Skin epidermis (tissue), 12 donors: ENCODE results near the gene WWC1.
"Not testable (repeated sequence)": the region's sequence is repeated elsewhere in the genome, so short reads cannot be mapped to it uniquely, and the experiment has no call there.

Experiments
- H3K27ac ChIP-seq, 21 experiments: fragments of 200-600 bp; sonication (generic) in 11 of 21; one replicate each; pipeline ENCODE4 v1.5.0; 2020; ENCODE audit warnings: mild to moderate bottlenecking in 3 of 21, inconsistent platforms in 2 of 21, moderate library complexity in 2 of 21
- H3K4me3 ChIP-seq, 7 experiments: fragments of 200-600 bp; sonication (generic) in 2 of 7; one replicate each; pipeline ENCODE4 v1.5.0; 2020; ENCODE audit warnings: inconsistent platforms in 2 of 7, mild to moderate bottlenecking in 2 of 7, moderate library complexity in 1 of 7

Gene WWC1

DNA sequence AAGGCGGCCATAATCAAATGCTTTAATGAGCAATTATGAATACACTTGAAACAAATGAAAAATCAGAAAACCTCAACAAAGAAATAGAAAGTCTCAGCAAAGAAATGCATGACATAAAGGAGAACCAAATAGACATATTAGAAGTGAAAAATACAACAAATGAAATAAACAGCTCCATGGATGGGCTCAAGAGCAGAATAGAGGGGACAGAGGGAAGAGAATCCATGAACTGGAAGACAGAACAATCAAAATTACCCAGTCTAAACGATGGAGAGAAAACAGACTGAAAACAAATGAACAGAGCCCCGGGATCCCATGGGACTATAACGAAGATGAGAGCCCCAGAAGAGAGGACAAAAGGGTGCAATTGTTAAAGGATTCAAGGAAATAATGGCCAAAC is 6.6 kb upstream of the WWC1 start:
- Histone ChIP-seq H3K27ac (no peak overlapping the region), H3K4me3 (no peak overlapping the region)

DNA sequence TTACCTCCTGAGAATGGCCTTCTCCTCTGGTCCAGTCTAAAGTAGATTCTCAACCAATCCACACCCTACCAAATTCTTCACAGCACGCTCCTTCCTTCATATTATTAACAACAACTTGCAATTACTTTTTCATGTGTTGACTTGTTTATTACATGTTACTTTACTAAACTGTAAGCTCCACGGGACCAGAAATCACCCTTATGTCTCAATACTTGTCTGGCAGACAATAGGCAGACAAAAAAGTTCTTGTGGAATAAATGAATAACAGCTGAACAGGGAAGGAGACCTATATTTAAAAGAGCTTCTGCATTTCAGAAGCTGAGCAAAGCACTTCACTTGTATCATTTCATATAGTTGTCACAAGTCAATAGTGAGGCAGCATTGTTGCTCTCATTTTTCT is 5.7 kb upstream of the WWC1 start:
- H3K4me3 ChIP-seq: no peak overlapping the region

DNA sequence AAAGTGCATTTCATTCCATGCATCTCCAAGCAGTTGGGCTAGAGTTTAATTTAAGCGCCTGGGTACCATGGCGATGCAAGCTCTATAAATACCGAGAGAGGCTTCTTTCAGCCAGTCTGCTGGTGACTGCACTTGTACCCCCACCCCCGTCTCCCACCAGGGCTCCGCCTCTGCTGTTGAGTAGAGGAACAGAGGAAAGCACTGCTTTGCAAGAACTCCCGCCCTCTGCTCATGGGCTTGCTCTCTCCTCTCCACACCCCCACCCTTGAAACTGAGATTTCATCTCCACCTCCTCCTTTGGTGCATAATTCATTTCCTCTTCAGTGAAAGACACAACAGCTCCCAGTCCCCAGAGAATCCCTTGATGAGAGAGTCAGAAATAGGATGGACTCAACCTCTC is 5.1 kb upstream of the WWC1 start:
- Histone ChIP-seq H3K27ac (no peak overlapping the region), H3K4me3 (no peak overlapping the region)

More for the DNA sequence above, 5.7 kb upstream of the WWC1 start:
- no peak overlapping the region for H3K27ac ChIP-seq

DNA sequence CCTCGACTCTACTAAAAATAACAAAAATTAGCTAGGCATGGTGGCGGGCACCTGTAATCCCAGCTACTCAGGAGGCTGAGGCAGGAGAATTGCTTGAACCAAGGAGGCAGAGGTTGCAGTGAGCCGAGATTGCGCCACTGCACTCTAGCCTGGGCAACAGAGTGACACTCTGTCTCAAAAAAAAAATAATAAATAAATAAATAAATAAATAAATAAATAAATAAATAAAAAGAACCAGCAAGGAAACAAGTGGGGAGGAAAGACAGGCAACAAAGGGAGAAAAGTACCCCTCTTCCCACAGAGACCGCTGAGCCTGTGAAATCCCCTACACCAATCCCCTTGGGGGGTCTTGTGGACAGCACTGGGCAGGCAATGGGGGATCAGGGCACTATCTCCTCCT is 4.6 kb upstream of the WWC1 start:
- H3K27ac ChIP-seq, H3K4me3 ChIP-seq: not testable (repeated sequence)

DNA sequence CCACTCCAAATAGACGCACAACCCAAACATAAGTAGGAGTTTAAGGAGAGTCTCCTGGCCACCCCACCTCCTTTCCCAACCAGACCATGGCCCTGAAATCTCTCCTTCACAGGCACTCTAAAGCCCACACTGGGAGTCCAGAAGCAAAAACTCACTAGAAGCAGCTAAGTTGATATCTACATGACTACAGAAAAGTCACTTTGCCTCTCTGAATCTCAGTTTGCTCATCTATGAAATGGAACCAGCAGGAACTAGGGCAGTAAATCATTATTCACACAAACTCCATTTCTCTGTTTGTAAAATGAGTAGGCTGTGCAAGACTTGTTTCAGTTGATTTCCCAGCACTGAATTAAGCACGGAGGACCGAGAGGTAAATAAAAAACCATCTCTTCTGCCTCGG is 4.1 kb upstream of the WWC1 start:
- Histone ChIP-seq H3K27ac (no peak overlapping the region), H3K4me3 (no peak overlapping the region)

DNA sequence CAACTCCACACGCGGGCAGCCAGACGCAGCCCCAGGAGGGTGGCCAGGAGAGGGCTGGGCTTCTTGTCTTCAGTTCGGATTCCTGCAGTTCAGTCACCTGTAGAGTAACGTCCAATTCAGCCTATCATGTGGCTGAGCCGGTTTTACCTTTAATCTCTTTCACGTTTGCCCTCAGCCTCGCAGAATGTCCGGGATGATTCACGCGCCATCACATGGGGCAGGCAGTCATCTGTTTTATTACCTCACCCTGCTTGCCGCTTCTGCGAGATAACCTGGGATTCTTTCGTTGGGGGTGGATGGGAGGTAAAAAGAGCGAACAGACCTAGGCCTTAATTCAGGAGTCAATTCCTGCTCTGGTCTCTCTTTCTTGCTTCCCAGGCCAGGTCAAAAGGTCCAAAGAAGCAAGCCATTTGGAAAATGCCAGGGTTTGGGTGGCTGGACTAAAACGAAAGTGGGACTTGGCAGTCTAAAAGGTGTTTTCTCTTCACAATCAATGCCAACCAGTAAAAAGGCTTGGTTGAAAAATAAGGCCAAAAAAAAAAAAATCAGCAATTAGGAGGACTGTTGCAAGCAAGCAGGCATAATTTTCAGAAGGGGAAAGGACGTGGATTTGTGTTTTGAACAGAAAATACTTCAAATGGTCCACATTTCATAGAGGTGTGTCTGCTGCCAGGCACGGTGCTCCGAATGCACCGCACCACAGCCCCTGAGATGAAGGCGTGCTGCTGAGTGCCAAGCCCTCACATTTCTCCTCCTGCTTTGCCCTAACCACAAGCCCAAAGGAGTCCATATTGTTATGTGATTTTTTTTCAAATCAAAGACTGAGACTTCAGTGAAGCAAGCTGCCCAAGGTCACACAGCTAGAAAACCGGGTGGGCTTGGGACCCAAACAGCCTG is 2.8 kb upstream of the WWC1 start:
- H3K4me3 ChIP-seq: peak overlapping the region in 2 of 7 experiments; percentile 8 to 26
- H3K27ac ChIP-seq: peak overlapping the region in 14 of 21 experiments; percentile 14 to 67 (median 42)

DNA sequence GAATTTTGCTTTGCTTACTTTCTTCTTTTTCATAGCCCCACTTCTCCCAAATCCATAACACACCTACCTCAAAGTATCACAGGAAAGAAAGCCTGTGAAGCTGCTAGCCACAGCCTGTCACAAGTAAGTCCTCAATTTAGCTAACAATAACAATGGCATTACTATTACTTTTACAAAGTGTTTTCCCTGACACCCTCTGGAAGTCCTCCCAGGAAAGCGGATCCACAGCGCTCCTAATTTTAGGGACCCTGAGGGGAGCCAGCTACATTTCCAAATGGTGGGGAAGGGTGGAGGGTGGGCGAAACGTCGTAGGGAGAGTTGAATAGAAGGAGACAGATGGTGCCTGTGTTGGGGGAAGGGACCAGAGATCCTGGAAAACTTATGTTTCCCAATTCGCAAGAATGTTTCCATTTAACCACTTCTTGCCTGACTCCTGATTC is 523 bp upstream of the WWC1 start:
- Histone ChIP-seq H3K27ac (peak overlapping the region in 5 of 21 experiments; percentile 21 to 73 (median 36)), H3K4me3 (peak overlapping the region in 6 of 7 experiments; percentile 52 to 66 (median 60))

DNA sequence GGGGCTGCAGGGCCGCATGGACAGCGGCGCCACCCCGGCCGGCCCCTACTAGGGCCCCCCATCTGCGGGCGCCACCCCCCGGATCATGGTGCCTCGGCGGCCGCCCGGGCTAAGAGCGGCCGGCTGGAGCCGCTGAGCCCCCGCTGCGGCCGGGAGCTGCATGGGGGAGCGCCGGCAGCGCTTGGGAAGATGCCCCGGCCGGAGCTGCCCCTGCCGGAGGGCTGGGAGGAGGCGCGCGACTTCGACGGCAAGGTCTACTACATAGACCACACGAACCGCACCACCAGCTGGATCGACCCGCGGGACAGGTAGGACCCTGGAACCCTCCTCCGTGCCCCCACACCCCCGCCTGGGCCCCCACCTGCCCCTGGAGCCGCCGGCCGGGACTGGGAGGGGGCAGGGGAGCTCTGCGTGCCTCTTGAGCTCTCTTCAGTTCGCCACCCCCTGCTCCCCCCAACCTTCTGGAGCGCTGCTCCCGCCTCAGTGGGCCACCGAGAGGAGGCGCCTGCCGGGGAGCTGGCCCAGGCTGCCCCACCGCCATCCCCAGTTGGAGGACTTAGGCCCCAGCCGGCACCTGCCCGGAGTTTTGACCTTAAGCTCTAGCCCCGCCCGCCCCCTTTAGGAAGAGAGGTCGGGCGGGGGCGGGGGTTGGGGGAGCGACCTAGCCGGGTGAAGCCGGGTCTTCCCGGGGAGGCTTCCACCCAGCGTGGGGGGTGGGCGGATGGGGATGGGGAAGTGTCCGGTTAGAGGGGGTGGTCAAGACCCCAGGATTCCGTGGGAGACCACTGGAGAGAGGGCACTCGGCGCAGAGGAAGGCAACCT is 730 bp downstream of the WWC1 start:
- peak overlapping the region in 17 of 21 experiments; percentile 7 to 80 (median 58) for H3K27ac ChIP-seq
- H3K4me3 ChIP-seq: peak overlapping the region; percentile 32 to 66 (median 56)

DNA sequence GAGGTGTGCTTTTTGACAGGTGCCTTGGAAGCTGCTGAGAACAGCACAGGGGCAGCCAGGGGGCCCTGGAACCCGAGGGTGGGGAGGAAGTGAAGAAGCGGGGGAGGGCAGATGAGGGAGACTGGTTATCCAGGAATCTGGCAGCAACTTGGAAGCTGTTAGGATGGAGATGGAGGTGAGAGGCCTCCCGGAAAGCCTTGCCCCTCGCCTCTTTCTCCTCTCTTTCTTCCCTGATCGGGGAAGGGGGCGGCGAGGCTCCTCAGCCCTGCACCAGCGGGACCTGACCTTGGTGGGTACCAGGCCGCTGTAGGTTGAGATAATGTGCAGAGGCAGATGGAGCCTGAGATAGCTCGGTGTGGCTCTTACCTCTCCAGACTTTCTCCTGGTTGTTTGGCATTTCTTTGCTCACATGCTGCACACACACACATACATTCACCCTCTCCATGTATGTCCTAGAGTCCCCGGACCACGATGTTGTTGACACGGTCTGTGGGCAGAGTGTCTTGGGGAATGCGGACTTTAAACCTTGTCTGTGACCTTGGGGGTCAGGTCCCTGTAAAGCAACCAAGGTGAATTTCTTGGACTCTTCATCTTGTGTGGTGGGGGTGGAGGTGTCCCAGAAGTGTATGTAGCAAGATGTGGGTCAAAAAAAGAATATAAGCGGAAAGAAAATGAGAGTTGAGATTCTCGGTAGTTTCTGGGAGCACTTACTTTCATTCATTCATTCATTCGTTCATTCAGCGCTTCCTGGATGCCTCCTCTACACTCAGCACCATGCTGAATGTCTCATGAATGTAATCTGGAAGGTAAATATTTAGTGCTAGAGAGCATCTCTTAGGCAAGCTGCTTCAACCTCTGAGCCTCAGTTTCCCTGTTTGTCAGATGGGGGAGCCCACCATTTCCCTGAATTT is 1.6 kb downstream of the WWC1 start:
- Histone ChIP-seq H3K4me3 (peak overlapping the region; percentile 32 to 66 (median 56)), H3K27ac (peak overlapping the region in 12 of 21 experiments; percentile 45 to 80 (median 66))

DNA sequence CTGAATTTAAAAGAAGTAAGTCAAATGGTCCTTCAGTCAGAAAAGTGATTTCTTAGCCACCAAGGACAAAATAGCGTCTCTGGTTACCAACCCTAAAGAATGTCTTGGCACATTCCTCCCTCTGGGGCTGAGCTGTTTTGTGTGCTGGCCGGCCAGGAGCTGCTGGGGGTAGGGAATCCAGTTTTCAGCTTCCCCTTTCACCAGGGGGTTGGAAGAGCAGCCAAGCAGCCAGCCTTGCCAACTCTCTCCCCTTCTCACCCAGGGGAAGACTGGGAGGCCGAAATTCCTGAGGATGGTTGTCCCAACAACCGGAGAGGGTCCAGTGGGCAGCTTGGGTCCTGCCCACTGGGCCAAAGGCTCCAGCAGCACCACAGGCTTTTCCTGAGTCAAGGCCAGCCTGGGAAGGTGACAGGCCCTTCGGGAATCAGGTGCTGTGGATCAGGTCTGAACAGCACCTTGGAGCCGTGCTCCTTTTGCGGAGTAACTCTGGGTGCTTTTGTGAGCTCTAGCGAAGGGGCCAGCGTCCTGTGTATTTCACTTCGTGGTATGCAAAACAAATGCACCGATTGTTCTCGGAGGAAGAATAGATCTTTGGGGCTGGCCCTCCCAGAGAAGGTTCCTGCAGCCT is 4.2 kb downstream of the WWC1 start:
- Histone ChIP-seq H3K4me3 (no peak overlapping the region), H3K27ac (peak overlapping the region in 3 of 21 experiments; percentile 19 to 35 (median 34))

DNA sequence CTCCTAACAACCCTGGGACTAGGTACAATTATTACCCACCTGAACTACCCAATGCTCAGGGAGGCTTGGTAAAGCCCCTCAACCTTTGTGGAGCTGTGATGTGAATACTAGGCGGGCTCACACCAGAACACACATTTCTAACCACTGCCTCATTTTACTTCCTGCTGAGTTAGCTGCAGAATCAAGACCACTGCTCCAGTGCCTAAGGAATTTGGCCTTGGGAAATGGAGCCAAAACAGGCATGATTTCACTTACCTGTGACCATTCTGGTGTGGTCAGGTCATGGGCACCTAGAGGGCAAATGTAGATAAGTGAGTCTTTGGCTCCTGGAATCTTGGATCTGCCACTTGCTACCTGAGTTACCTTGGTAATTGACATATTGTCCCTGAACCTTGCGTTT is 5.2 kb downstream of the WWC1 start:
- no peak overlapping the region for H3K4me3 ChIP-seq
- no peak overlapping the region for H3K27ac ChIP-seq

DNA sequence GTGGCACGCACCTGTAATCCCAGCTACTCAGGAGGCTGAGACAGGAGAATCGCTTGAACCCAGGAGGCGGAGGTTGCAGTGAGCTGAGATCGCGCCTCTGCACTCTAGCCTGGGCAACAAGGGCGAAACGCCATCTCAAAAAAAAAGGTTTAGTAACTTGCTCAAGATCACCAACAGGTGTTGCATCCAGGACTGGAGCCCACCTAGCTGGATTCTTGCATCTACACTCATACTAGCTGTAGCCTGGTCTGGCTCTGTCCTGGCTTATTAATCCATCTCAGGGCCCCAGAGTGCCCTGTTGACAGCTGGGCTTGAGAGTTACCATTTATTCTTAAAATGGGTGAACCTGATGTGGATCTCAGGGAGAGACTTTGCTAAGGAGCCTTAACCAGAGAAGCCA is 7.5 kb downstream of the WWC1 start:
- Histone ChIP-seq H3K27ac (no peak overlapping the region), H3K4me3 (no peak overlapping the region)

DNA sequence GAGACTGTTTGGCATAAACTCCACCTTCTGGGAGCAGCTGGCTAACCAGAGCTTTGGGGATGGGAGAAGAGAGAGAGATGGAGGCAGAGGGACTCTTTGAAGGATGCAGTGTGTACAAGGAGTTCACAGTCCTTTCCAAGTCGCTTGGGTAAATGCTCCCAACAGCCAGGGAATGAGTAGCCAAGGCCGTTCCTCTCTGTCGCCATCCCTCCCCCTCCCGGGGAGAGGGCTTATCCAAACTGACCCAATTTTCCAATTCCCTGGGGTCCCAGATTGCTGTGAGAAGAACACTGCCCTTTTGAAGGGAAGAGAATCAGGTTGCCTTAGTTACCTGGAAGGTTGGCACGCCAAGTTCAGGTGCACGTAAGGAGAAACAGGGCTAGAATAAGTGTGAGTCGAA is 7.9 kb downstream of the WWC1 start:
- no peak overlapping the region for H3K27ac ChIP-seq

DNA sequence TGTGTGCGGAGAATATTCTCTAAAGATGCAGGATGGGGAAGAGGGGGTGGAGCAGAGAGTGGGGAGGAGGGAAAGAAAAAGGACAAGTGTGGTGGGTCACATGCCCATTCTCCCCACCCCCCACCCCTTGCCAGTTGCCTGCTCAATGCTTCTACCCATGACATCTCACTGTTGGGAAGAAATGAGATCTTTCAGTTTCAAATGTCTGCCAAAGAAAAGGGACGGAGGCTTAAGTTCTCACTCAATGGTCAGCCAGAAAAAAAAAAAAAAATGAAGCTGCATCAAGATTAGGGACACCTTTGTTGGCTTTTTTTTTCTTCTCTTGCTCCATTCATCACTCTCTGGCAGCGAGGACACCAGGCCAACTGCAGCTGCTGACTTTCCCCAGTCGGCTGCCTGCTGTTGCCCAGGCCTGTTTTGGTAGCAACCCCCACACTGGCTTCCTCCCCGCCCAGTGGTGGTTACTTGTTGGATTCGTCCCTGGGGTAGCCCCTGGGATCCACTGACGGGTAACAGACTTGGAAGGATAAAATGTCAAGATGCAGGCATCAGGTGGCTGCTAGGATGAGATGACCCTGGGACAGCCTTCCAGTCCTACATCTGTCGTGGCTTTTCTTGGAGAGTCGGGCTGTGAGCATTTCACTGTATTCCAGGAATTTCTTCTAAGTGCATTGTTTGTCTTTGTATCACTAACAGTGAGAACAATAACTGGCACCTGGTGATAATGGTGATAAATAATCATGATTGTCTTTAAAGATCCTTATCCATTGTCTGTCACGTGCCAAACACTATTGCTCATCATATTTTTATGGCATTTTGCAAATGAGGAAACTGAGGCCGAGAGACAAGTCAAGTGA is 9.1 kb downstream of the WWC1 start:
- H3K4me3 ChIP-seq: no peak overlapping the region
- no peak overlapping the region for H3K27ac ChIP-seq

More for the DNA sequence above, 7.9 kb downstream of the WWC1 start:
- no peak overlapping the region for H3K4me3 ChIP-seq

DNA sequence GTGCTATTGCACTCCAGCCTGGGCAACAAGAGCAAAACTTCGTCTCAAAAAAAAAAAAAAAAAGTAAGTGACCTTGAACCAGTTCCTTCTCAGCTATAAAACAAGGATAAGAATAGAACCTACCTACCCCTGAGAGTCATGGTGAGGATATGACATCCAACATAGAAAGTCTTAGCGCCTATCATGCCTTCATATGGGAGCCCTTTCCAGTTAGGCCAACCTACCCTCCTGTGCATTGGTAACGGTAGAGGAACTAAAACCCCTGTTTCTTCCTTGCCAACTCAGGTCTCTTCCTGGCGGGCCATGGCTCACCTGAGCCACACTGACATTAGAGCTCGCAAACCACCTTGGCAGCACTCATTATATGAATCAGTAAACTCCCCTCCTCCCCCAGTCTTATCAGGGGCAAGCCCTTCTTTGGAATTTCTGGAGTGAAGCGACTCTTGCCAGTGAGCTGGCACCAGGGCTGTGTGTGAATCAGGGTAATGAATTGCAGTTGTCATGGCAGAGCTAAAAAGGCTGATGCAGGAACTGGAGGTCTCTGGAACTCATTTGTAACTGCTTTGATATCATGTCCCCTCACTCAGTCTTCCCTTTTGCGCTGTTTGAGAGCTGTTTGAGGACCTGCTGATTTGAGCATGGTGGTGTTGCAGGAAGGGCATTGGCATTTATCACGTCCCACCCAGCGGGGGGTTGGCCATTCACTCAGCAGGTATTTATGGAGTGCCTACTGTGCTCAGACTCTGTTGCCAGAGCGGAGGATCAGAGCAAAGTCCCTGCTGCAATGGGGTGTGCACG is 10.3 kb downstream of the WWC1 start:
- Histone ChIP-seq H3K27ac (no peak overlapping the region), H3K4me3 (no peak overlapping the region)

DNA sequence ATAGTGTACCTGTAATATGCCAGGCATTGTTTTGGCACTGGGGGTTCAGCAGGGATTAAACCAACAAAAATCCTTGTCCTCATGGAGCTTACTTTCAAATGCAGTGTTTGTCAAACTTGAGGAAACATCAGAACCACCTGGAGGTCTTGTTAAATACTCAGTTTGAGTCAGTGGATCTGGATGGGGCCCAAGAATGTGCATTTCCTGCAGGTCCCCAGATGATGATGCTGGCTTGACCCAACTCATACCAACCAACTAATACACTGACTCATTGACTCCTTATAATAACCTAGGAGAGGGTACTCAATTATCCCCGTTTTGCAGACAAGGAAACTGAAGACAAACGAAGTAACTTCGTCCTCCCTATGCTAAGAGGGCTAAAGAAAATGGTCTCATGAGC is 11.3 kb downstream of the WWC1 start:
- H3K27ac ChIP-seq: no peak overlapping the region
- H3K4me3 ChIP-seq: no peak overlapping the region

DNA sequence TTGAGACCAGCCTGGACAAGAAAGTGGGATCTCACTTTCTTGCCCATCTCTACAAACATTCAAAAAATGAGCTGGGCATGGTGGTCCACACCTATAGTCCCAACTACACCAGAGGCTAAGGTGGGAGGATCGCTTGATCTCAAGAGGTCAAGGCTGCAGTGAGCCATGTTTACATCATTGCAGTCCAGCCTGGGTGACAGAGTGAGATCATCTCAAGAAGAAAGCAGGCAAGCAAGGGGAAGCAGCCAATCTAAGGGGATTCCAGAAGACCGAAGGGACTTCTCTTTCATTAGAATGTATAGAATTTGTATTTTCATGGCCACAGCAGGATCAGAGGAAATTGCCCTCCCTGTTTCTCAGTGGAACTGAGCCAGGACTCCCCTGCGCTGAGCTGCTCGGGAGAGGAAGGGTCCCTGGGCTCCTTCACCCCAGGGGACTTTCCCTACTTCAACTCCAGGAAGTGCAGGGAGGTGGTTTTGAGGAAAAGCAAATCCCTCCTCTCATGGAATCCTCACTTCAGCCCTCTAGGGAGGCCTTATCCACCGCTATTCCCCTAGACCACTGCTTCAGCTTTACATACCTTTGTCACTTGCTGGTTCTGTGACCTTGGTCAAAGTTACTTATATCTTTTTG is 12.1 kb downstream of the WWC1 start:
- Histone ChIP-seq H3K4me3 (no peak overlapping the region), H3K27ac (no peak overlapping the region)
